Measurements from ENCODE around the gene PRR30.

- TF ChIP-seq, protein P1, sequence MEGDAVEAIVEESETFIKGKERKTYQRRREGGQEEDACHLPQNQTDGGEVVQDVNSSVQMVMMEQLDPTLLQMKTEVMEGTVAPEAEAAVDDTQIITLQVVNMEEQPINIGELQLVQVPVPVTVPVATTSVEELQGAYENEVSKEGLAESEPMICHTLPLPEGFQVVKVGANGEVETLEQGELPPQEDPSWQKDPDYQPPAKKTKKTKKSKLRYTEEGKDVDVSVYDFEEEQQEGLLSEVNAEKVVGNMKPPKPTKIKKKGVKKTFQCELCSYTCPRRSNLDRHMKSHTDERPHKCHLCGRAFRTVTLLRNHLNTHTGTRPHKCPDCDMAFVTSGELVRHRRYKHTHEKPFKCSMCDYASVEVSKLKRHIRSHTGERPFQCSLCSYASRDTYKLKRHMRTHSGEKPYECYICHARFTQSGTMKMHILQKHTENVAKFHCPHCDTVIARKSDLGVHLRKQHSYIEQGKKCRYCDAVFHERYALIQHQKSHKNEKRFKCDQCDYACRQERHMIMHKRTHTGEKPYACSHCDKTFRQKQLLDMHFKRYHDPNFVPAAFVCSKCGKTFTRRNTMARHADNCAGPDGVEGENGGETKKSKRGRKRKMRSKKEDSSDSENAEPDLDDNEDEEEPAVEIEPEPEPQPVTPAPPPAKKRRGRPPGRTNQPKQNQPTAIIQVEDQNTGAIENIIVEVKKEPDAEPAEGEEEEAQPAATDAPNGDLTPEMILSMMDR (optimal IDR thresholded peaks at IDR 0.05 in 1 of 3, IDR thresholded peaks at IDR 0.05 in 1 of 3, conservative IDR thresholded peaks at IDR 0.05 in 1 of 3; ENCODE audit: extremely low read depth in 1 of 3, insufficient read depth in 2 of 3, low read length in 3 of 3) = no peak
- TF ChIP-seq EZH2 (IDR thresholded peaks at IDR 0.05; ENCODE audit: low read length) = no peak
These were observed 14.1 kb downstream of the PRR30 start for GRCh38 chr2:27125104-27125503.
